HG03064 (cell line): Measurements from ENCODE around the gene FBXW12.
"Not testable (repeated sequence)": the region's sequence is repeated elsewhere in the genome, so short reads cannot be mapped to it uniquely, and the experiment has no call there.

Experiments
- ATAC-seq: cut with Tn5 transposase; IDR thresholded peaks from one replicate; pipeline ENCODE4 v1.9.1; 2021; ENCODE audit warnings: low read depth; ENCODE audit not compliant: unreplicated experiment

FBXW12 gene

GRCh38 chr3:48372377-48372770, 355 bp downstream of the FBXW12 start:
- ATAC-seq: no peak

- ATAC-seq: no peak
These were observed 930 bp downstream of the FBXW12 start for GRCh38 chr3:48372862-48373435.

GRCh38 chr3:48387634-48388033, 15.6 kb downstream of the FBXW12 start:
- no peak for ATAC-seq

- no peak for ATAC-seq
These were observed 16.9 kb downstream of the FBXW12 start for GRCh38 chr3:48388966-48389365.

- ATAC-seq: no peak
These were observed 22.4 kb downstream of the FBXW12 start for GRCh38 chr3:48394391-48394790.

GRCh38 chr3:48395714-48396113, 23.7 kb downstream of the FBXW12 start:
- no peak for ATAC-seq

GRCh38 chr3:48397767-48398681, 26.0 kb downstream of the FBXW12 start:
- no peak for ATAC-seq

GRCh38 chr3:48398701-48399386, 26.8 kb downstream of the FBXW12 start:
- no peak for ATAC-seq

- ATAC-seq: no peak
These were observed 27.6 kb downstream of the FBXW12 start for GRCh38 chr3:48399387-48400172.

- ATAC-seq: no peak
These were observed 28.9 kb downstream of the FBXW12 start for GRCh38 chr3:48400824-48401433.

- ATAC-seq: not testable (repeated sequence)
These were observed 29.4 kb downstream of the FBXW12 start for GRCh38 chr3:48401434-48401901.

GRCh38 chr3:48402281-48402732, 30.3 kb downstream of the FBXW12 start:
- no peak for ATAC-seq

GRCh38 chr3:48402907-48403306, 30.9 kb downstream of the FBXW12 start:
- no peak for ATAC-seq

- ATAC-seq: no peak
These were observed 31.8 kb downstream of the FBXW12 start for GRCh38 chr3:48403533-48404439.

GRCh38 chr3:48404440-48405342, 32.7 kb downstream of the FBXW12 start:
- ATAC-seq: no peak

GRCh38 chr3:48405343-48405881, 33.4 kb downstream of the FBXW12 start:
- ATAC-seq: no peak

- no peak for ATAC-seq
These were observed 34.0 kb downstream of the FBXW12 start for GRCh38 chr3:48405971-48406370.
